NCI-H524 (cell line): ENCODE results near the gene ADAMTS1.
"Not testable (repeated sequence)": the region's sequence is repeated elsewhere in the genome, so short reads cannot be mapped to it uniquely, and the experiment has no call there.

Source experiments
- DNase-seq, 2 experiments: peaks; one replicate each; lab custom pipeline; 2025; lab: John Stamatoyannopoulos, UW

ADAMTS1 gene

DNA sequence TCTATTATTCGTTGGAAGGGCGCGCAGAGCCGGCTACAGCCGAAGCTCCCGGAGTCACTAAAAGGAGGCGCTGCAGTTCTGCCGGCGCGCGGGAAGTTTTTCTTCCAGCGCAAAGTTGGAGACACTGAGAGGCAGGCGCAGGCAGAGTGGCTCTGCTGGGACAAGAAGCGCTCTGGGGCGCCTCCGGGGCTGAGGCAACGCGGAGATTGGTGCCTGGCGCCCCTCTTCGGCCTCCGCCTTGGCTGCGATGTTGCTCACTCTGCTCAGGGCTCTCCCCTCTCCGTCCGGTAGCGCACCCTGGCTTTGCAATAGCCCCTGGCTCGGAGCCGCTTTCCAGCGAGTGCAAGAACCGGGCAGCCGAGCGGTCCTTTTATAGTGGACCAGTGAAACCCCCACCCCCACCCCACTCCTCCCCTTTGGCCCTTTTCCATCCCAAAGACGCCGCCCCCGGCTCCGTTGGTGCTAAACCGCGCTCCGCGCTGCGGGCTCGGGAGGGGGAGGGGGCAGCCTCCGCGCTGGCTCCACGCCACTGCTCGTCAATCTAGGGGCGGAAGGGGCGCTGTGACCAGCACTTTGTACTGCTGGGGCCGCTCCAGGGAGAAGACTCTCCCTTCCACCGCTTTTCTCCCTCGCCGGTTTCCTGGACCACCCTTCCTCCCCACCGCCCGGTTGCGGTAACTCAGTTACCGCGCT lies at the start of gene ADAMTS1:
Gene ADAMTS1, minus strand, starts transcription at position 344 of the 693 bp plus-strand sequence. CDS start 455 bp downstream, outside the sequence.
- peak; percentile 70 to 89 for DNase-seq

DNA sequence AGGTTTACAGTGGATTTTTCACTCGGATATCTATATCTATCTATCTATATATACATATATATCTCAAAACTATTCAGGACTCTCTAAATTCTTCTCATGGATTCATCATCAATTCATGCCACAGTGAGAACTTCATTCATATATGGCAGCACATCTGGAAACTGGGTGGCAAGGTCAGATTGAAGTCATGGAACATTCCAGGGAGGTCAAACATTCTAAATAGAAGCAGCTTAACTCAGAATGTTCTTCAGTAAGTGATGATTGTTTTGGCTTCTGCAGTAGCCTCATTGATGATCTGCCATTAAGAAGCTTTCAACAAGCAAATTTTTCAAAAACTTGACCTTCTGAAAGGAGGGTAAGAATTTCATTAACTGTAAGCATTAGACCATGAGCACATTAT lies 46.9 kb upstream of the ADAMTS1 start:
- no peak for DNase-seq

DNA sequence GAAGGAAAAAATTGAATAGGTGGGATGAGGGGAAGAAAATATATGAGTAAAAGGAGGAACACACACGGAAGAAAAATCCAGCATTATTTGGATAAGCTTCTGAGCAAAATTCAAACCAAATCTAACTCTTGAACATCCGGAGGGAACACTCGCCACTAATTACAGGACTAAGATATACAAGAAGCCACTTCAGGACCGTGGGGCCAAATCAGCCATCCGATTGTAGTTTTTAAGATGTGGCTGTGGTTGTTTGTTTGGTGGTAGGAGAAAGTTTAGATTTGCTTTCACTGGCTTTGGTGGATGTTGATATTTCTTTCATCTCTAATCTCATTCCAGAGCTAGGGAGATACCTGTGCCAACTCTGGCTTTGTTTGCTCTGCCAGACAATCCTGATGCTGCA lies 43.7 kb upstream of the ADAMTS1 start:
- DNase-seq, result no peak

DNA sequence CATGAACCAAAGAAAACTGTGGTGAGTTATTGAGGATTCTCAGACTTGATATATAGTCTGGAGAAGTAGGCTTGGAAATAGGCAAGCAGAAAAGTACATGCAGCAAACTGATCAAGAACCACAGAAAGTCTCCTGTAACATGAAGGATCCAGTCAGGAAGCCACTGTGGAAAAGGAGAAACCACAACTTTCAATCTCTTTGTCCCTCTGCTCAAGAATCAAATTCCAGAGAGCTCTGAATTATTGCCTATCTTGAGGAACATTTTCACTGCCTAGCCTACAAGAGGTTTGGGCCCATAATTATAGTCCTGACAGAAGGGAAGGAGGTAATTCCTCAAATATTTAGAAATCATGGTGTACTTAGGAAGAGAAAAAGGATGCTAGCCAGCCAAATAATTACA lies 43.0 kb upstream of the ADAMTS1 start:
- no peak for DNase-seq

DNA sequence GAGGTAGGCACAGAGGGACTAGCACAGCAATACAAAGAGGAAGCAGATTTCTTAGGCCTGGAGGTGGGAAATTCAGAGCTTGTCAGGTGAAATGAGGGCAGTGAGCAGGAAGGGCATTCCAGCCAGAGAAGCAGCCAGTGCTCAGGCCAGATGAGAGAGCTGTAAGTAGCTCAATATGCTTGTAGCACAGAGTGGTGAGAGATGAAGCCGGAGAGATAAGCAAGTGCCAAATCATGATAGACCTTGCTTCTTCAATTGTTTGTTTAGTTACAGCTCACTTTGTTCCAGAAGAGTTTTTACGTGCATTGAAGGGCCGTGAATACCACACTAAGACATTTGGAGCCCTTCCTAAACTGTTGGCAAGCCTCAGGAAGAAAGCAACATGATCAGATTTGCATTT lies 42.0 kb upstream of the ADAMTS1 start:
- no peak for DNase-seq

DNA sequence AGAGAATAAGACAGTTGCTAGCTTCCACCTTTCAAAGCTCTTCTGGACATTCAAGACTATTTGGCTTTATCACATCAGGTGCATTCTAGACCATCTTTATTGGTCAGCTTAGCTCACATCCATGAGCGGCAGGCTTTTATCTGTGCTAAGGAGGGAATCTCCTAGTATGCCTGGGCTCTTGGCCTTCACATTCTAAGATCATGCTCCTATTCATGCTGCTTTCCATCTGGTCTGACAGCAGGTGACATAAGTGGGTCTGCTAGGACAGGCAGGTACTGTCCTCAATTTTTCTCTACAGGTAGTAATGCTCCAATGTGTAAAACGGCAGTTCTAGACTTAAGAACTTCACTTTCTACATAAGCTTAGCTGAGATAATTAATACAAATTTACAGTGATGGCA lies 39.2 kb upstream of the ADAMTS1 start:
- no peak for DNase-seq

DNA sequence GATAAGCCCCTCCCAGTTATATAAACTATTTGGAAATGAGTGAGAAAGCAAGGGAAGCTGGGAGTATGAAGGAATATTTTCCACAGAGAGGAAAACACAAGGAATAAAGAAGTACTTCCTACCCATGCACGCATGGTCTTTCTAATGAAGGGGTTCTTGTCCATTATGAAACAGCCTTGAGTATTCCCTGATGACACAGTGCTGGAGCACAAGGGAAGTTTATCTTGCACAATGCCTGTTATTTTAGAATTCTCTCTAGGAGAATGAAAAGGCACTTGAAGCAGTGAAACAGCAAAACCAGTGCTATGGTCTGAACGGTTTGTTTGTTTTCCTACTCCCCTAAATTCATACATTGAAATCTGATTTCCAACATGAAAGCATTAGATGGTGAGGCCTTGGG lies 38.6 kb upstream of the ADAMTS1 start:
- DNase-seq, result no peak

DNA sequence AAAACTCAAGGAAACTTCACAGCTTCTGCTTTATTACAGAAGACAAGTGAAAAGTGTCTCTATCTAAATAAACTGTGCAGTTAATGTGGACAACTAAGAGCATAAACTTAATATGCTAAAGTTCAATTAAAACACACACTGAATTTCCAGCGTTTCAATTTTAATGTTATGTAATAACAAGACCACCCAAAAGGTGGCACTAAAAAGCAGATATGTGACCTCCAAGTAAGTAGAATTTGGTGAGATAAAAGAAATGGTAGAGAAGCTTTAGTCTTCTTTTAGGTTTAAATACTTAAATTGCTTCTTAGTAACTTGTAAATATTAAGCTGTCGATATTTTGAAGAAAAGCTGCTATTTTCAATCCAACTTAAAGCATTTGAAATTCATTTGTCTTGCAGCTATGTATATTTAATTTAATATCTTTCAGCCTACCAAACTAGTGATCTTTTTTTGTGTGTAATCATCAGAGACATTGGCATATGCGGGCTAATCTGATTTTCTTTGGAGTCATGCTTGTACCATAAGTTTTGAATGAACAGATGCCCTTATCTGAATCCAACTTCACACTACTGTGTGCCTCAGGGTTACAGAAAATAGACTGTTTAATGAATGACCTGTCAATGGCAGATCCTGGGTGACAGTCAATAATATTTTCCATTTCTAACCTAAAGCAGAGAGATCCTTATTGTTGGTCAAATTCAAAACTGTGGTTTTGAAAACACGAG lies 36.5 kb upstream of the ADAMTS1 start:
- peak; percentile 12 to 55 for DNase-seq

DNA sequence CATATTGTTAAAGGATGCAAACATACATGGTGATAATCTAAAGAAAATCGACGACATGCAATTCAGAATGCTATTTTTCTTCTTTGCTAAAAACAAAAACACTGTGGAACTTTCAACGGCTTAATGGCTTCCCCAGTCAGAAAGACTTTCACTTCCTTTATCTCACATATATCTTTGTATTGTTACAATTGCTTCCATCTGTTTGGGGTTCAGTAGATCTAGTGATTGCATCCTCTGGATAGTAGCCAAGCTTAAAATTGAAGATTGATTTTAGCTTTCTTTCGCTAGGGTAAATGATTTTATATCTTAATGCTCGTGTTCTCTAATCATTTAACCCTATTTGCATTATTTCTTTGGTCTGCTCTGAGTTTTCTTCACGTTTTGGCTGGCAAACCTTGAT lies 31.8 kb upstream of the ADAMTS1 start:
- no peak for DNase-seq

DNA sequence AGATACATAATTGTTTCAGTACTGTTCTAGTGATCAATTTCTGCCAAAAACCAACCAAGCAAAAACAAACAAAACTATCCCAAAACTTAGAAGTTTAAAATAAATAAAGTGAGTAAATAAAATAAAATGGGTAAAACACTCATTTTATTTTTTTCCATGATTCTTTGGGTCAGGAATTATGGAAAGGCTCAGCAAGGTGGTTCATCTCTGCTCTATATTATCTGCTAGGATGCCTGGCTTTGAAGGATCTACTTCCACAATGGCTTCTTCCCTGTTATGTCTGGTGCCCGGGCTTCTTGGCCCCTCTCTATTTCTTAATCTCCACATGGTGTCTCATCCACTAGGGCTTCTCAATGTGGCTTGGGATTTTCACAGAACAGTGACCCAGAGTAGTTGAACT lies 29.1 kb upstream of the ADAMTS1 start:
- DNase-seq, result no peak

DNA sequence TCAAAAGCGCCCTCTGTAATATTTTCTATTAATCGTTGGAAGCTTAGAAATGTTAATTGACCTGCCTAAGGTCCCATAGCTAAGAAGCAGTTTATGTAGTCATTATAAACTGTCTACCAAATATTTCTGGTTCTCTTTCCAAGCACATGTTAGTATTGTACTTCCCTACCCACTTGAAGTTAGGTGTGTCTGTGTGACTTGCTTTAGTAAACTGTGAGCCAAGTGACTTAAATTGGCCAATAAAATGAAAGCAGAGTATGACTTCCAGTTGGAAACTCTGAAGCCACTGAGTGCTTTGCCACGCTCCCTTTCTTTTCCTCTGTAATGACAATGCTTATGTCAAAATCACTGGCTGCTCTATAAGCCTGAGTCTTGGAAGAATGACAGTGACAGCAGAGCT lies 20.6 kb upstream of the ADAMTS1 start:
- no peak for DNase-seq

DNA sequence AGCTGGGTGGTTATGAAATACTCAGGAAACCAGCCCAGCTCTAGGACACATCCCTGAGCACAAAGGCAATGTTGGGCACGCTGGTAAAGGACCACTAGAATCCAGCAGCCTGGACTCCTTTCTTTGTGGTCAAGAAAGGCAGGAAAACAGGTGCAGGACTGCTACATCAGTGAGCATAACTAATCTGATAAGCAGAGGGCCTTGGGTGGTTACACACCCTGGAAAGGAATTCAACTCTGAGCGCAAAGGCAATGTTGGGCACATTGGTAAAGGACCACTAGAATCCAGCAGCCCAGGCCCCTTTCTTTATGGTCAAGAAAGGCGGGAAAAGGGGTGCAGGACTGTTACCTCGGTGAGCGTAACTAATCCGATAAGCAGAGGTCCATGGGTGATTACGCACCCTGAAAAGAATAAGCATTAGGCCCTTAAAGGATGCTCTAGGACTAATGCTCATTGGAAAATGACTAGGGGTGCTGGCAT lies 11.7 kb upstream of the ADAMTS1 start:
- not testable (repeated sequence) for DNase-seq

DNA sequence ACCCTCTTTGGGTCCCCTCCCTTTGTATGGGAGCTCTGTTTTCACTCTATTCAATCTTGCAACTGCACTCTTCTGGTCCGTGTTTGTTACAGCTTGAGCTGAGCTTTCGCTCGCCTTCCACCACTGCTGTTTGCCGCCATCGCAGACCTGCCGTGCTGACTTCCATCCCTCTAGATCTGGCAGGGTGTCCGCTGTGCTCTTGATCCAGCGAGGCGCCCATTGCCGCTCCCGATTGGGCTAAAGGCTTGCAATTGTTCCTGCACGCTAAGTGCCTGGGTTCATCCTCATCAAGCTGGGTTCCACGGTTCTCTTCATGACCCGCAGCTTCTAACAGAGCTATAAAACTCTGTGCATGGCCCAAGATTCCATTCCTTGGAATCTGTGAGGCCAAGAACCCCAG lies 9.5 kb upstream of the ADAMTS1 start:
- DNase-seq, result not testable (repeated sequence)

DNA sequence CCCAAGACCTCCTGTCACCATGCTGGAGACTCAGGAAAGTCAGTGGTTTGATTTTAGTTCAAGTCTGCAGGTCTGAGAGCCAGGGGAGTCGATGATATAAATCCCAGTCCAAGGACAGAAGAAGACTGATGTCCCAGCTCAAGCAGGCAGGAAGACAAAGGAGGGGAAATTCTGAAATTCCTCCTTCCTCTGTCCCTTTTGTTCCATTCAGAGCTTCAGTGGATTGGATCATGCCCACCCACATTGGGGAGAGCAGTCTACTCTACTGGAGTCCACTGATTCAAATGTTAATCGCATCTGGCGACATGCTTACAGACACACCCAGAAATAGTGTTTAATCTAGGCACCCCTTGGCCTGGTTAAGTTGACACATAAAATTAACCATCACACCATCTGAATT lies 7.2 kb upstream of the ADAMTS1 start:
- DNase-seq, result no peak

DNA sequence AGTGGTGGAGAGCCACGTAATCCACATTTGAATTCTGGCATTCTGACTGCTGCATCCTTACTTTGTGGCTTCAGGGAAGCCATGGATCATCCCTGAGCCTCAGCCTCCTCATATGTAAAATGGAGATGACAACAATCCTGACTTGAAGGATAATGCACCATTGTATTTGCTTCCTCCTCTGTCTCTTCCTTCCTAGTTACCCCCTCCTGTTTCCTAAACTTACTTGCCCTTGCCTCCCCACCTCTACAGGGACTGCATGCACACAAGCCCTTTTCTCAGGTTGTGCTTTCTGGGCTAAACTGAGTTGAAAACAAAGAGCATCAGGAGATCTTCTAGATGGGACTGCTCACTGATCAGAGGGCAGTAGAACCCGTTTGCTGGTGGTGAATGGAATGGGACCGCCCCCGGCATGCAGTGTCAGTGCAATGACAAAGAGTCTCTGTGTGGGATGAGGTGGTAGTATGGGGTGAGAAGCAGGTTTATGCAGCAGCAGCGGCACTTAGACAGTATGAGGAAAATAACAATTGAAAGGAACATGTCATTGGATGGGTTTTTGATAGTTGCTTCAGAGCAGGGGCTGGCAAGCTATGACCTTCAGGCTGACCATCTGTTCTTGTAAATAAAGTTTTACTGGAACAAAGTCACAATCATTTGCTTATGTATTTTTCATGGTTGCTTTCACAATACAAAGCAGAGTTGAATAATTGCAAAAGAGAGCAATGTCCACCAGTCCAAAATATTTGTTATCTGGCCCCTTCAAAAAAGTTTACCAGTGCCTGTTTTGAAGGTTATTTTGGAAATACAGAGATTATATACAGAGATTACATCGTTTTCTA lies 6.1 kb upstream of the ADAMTS1 start:
- no peak for DNase-seq

DNA sequence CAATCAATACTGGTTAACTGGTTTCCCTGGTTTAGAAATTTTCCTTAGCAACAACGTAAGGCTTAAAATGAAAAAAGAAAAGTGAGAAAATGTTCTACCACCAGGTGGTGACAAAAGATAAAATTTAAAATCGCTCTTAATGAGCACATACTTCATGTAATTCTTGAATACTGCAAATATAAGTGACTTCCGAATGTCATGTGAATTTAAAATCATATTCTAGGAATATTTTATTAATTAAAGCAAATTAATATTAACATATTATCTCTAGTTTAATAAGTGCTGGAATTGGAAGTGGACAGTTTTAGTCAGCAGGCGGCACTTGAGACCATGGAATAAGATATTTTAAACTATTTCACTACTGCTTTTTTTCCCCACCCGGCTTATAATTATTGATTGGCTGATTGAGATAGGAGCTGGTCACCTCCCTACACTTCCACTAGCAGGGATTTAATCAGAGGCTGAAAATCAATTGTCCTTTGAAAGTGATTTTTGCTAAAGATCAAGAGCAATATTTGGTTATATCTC lies 5.0 kb upstream of the ADAMTS1 start:
- DNase-seq, result peak; percentile 25 to 71

DNA sequence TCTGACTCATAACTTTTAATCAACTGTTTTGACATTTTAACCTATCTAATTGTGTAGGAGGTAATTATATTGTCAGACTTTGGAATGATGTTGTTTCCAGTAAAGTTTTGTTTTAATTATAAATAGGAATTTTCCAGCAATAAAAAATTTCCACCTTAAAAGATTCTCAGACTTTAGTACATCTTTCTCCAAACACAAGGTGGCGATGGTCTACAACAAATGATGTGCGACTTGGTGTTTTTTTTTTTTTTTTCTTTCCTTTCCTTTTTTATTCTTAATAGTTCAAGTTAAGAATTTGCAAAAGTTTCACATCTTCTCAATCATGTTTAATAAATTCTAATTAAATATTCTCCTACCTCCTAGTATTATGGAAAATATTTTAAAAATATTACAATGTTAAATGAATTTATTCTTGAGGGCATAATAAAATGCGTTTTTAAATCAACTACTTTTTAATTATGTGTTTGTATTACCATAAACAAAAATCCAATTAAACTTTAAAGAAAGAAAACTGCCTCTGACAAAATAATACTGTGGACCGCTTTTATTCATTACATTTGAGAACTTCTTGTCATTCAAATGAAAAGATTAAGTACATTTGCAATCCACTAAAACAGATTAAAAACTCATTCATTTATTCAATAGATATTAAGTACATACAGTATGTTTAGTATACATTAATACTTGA lies 4.4 kb upstream of the ADAMTS1 start:
- DNase-seq, result peak; percentile 68 to 71

DNA sequence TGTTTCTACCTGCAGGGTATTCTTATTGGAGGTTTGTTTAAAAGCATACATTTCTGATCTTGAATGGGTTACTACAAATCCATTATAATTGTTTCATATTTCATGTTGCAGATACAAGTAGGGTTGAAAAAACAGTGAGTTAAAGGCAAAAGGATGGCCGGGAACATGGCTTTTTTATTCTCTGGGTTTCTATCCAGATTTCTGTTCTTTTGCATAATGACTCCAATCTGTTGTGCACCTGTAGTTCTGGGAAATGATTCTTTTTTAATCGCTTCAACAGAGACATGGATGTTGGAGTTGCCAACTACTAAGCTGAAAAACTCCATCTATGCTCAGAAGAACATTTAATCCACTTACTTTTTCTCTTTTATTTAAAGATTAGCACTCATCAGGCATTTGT lies 2.7 kb upstream of the ADAMTS1 start:
- peak in 1 of 2 experiments; percentile 28 for DNase-seq

DNA sequence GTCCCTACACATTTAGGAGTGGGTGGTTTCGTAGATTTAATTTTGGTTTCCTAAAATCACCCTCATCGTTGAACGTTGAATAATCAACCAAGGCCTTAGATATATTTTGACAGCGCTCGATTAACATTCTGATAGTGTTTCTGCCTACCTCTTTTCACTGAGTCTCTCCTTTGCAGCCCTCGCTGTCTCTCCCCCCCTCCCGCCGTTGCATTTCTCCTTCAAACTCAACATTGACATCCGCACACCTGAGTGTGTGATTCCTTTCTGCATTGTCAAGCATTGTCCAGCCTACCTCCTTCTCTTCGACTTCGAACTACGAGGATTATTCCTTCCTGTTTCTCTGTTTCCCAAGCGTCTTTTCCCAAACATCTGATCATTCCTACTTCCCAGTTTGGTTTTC lies 1.8 kb upstream of the ADAMTS1 start:
- DNase-seq, result no peak

DNA sequence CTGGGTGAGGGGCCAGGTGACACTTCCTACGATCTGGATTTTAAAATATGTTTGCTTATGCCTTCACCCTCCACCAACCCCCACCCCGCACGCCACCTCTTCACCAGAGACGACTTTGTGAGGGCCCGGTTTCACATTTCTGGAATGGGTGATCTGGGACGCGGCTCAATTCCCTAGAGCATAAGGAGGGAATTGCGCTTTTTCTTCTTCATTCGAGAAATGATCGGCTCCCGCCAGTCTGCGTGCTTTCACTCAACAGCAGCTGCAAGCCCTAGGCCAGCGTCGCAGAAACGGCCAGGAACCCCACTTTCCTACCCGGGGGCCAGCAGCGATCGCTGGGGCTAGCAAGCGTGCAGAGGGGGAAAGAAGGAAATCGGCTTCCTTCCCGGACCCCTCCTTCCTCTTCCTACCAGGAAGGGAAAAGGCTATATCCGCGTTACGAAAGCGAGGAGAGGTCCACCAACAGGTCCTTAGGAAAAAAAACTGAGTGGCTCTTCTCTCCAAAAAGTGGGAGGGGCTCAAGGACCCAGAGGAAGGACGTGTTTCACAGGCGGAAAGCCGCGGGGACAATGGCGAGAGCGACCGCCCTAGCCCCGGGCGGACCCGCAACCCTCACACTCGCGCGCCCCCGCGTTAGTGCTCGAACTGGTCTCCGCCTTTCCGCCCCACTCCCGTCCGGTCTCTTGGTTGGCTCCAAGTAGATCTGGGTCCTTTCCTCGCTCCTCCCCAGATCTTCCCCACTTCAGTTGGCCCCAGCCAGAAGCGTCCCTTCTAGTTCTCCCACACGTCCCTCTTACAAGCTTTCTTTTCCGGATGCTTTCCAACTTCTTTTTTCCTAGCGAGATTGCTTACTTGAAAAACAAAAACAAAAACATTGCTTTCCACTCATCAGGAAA lies 1.1 kb upstream of the ADAMTS1 start:
- peak; percentile 56 to 78 for DNase-seq

DNA sequence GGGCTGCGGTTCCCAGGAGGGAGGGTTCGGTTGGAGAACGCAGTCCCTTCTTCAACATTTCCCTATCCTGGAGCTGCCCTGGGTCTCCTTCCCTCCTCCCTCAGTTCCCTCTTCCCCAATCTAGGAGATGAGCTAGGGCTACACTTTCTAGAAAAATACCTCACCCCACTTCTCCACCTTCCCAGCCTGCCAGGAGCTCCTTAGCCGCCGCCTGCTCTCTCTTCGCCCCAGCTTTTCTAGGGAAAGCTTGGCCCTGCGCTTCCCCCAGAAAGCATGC lies 488 bp upstream of the ADAMTS1 start:
- DNase-seq, result no peak
